ENCODE data around the gene HEATR5B. TPM values are rescaled to one million over a fixed set of nuclear protein-coding genes. Genes with fewer than 3 reads are reported as not detected.
A peak's percentile ranks its signal among the peaks of the same experiment; 100 is the strongest.

The HEATR5B gene
- total RNA-seq, 1 donor from 2014 or later = 15.7 TPM

DNA sequence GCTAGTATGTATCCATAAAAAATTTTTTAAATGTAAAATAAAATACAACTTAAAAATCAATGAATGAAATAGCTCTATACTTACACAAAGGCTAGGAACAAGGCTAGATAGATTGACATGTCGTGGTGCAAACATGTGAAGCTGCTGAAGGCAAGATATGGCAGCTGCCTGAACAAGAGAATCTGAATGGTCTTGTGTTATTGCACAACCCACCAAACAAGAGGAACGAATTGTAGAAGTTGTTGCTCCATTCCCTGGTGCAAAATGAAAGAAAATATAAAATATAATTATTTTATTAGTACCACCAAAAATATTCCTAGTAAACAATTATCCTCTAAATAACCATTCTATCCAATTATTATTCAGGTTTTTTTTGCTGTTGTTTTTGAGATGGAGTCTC lies 46.4 kb downstream of the HEATR5B start:
- no peak overlapping the region for H3K27ac ChIP-seq (ENCODE audit: low read depth, low read length)
- Mint-ChIP-seq H3K4me1 (ENCODE audit: low read depth, unreplicated experiment) (no peaks in the 10 kb centered on the region), H3K4me3 (ENCODE audit: unreplicated experiment) (no peak overlapping the region), H3K27ac (ENCODE audit: unreplicated experiment) (no peak overlapping the region), H3K9me3 (ENCODE audit: unreplicated experiment) (no peaks in the 10 kb centered on the region), H3K36me3 (ENCODE audit: low read depth, unreplicated experiment) (peaks cover 4% of the 10 kb centered on the region), H3K27me3 (ENCODE audit: low read depth, unreplicated experiment) (no peaks in the 10 kb centered on the region)
- H3K4me1 ChIP-seq (ENCODE audit: insufficient read depth, low read length) = no peaks in the 10 kb centered on the region
- H4K20me1 ChIP-seq (ENCODE audit: insufficient read depth, low read length) = no peaks in the 10 kb centered on the region
- H2AFZ ChIP-seq (ENCODE audit: low read depth, low read length) = no peak overlapping the region
- no peak overlapping the region for H3K9ac ChIP-seq (ENCODE audit: low read length)
- no peaks in the 10 kb centered on the region for H3K79me2 ChIP-seq (ENCODE audit: insufficient read depth, low read length)
- DNase-seq (ENCODE audit: low read depth) (no peak), FAIRE-seq (no peak)
- no peak overlapping the region for H3K4me2 ChIP-seq (ENCODE audit: low read length)
- TF ChIP-seq, protein P1, sequence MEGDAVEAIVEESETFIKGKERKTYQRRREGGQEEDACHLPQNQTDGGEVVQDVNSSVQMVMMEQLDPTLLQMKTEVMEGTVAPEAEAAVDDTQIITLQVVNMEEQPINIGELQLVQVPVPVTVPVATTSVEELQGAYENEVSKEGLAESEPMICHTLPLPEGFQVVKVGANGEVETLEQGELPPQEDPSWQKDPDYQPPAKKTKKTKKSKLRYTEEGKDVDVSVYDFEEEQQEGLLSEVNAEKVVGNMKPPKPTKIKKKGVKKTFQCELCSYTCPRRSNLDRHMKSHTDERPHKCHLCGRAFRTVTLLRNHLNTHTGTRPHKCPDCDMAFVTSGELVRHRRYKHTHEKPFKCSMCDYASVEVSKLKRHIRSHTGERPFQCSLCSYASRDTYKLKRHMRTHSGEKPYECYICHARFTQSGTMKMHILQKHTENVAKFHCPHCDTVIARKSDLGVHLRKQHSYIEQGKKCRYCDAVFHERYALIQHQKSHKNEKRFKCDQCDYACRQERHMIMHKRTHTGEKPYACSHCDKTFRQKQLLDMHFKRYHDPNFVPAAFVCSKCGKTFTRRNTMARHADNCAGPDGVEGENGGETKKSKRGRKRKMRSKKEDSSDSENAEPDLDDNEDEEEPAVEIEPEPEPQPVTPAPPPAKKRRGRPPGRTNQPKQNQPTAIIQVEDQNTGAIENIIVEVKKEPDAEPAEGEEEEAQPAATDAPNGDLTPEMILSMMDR (IDR thresholded peaks at IDR 0.05; ENCODE audit: insufficient read depth, low read depth, low read length) = no peak
- TF ChIP-seq EZH2 (IDR thresholded peaks at IDR 0.05; ENCODE audit: insufficient read depth, low read length) = no peak
- H3K4me3 ChIP-seq (ENCODE audit: insufficient read depth, low read depth, low read length) = no peak overlapping the region
- no peaks in the 10 kb centered on the region for H3K9me3 ChIP-seq (ENCODE audit: insufficient read depth, low read depth, low read length)
- H3K36me3 ChIP-seq (ENCODE audit: insufficient read depth, low read length) = peaks cover 10% of the 10 kb centered on the region
- no peaks in the 10 kb centered on the region for H3K27me3 ChIP-seq (ENCODE audit: insufficient read depth, low read length)

DNA sequence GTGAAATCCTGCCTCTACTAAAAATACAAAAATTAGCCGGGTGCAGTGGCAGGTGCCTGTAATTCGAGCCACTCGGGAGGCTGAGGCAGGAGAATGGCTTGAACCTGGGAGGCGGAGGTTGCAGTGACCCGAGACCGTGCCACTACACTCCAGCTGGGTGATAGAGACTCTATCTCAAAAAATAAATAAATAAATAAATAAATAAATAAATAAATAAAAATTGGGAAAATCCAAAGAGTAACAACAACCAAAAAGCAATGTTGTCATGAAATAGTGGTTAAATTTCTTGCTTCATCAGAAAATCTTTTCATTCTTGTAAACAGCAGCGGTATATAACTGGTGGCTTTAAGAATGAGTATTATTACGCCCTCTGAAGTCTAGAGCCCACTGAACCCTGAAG lies 54.4 kb downstream of the HEATR5B start:
- H3K4me3 Mint-ChIP-seq (ENCODE audit: unreplicated experiment) = no peak overlapping the region
- no peaks in the 10 kb centered on the region for H3K4me1 ChIP-seq (ENCODE audit: insufficient read depth, low read length)
- H3K79me2 ChIP-seq (ENCODE audit: insufficient read depth, low read length) = no peaks in the 10 kb centered on the region
- peaks cover 6% of the 10 kb centered on the region for H3K36me3 Mint-ChIP-seq (ENCODE audit: low read depth, unreplicated experiment)
- peaks cover 23% of the 10 kb centered on the region for H3K36me3 ChIP-seq (ENCODE audit: insufficient read depth, low read length)
- no peak overlapping the region for H3K9ac ChIP-seq (ENCODE audit: low read length)
- no peaks in the 10 kb centered on the region for H3K9me3 ChIP-seq (ENCODE audit: insufficient read depth, low read depth, low read length)
- no peaks in the 10 kb centered on the region for H3K27me3 Mint-ChIP-seq (ENCODE audit: low read depth, unreplicated experiment)
- H3K27ac ChIP-seq (ENCODE audit: low read depth, low read length) = no peak overlapping the region
- no peaks in the 10 kb centered on the region for H3K4me1 Mint-ChIP-seq (ENCODE audit: low read depth, unreplicated experiment)
- no peaks in the 10 kb centered on the region for H4K20me1 ChIP-seq (ENCODE audit: insufficient read depth, low read length)
- H3K9me3 Mint-ChIP-seq (ENCODE audit: unreplicated experiment) = no peaks in the 10 kb centered on the region
- no peak overlapping the region for H3K4me2 ChIP-seq (ENCODE audit: low read length)
- no peak overlapping the region for H3K4me3 ChIP-seq (ENCODE audit: insufficient read depth, low read depth, low read length)
- DNase-seq (ENCODE audit: low read depth) = no peak
- H2AFZ ChIP-seq (ENCODE audit: low read depth, low read length) = no peak overlapping the region
- H3K27ac Mint-ChIP-seq (ENCODE audit: unreplicated experiment) = no peak overlapping the region
- no peaks in the 10 kb centered on the region for H3K27me3 ChIP-seq (ENCODE audit: insufficient read depth, low read length)
- no peak for FAIRE-seq
- no peak for TF ChIP-seq EZH2 (IDR thresholded peaks at IDR 0.05; ENCODE audit: insufficient read depth, low read length)
- TF ChIP-seq, protein P1 (IDR thresholded peaks at IDR 0.05; ENCODE audit: insufficient read depth, low read depth, low read length) = no peak

DNA sequence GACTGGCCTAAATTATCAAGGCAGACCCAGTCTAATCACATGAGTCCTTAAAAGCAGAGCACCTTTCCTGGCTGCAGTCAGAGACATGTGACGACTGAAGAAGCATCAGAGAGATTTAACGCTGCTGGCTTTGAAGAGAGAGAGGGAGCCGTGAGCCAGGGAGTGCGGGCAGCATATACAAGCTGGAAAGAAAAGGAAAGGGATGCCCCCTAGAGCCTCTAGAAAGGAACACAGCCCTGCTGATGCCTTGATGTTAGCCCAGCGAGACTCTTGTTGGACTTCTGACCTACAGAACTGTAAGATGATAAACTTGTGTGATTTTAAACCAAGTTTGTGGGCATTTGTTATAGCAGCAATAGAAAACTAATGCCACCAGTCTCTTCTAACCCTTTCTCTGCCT lies 58.1 kb downstream of the HEATR5B start:
- DNase-seq (ENCODE audit: low read depth) (no peak), FAIRE-seq (no peak)

More for the DNA sequence above, 58.1 kb downstream of the HEATR5B start:
- H4K20me1 ChIP-seq (ENCODE audit: insufficient read depth, low read length) = no peaks in the 10 kb centered on the region
- no peak overlapping the region for H3K27ac ChIP-seq (ENCODE audit: low read depth, low read length)
- no peak overlapping the region for H2AFZ ChIP-seq (ENCODE audit: low read depth, low read length)
- H3K27me3 ChIP-seq (ENCODE audit: insufficient read depth, low read length) = no peaks in the 10 kb centered on the region
- peaks cover 18% of the 10 kb centered on the region for H3K36me3 ChIP-seq (ENCODE audit: insufficient read depth, low read length)
- Mint-ChIP-seq H3K27me3 (ENCODE audit: low read depth, unreplicated experiment) (no peaks in the 10 kb centered on the region), H3K4me1 (ENCODE audit: low read depth, unreplicated experiment) (peaks cover 4% of the 10 kb centered on the region), H3K27ac (ENCODE audit: unreplicated experiment) (no peak overlapping the region), H3K9me3 (ENCODE audit: unreplicated experiment) (no peaks in the 10 kb centered on the region), H3K36me3 (ENCODE audit: low read depth, unreplicated experiment) (peaks cover 9% of the 10 kb centered on the region), H3K4me3 (ENCODE audit: unreplicated experiment) (no peak overlapping the region)
- no peak overlapping the region for H3K4me2 ChIP-seq (ENCODE audit: low read length)
- TF ChIP-seq EZH2 (IDR thresholded peaks at IDR 0.05; ENCODE audit: insufficient read depth, low read length) = no peak
- TF ChIP-seq, protein P1 (IDR thresholded peaks at IDR 0.05; ENCODE audit: insufficient read depth, low read depth, low read length) = peak; percentile 8
- no peak overlapping the region for H3K9ac ChIP-seq (ENCODE audit: low read length)
- no peak overlapping the region for H3K4me3 ChIP-seq (ENCODE audit: insufficient read depth, low read depth, low read length)
- peaks cover 3% of the 10 kb centered on the region for H3K4me1 ChIP-seq (ENCODE audit: insufficient read depth, low read length)
- H3K79me2 ChIP-seq (ENCODE audit: insufficient read depth, low read length) = no peaks in the 10 kb centered on the region
- H3K9me3 ChIP-seq (ENCODE audit: insufficient read depth, low read depth, low read length) = no peaks in the 10 kb centered on the region

Data from astrocyte (in vitro differentiated cells and primary cell).